Loucy (cell line): ENCODE measurements around the gene RETREG3.
A peak's percentile ranks its signal among the peaks of the same experiment; 100 is the strongest.

Experiments used
- H2AFZ ChIP-seq: fragments of 200-600 bp; sonication (generic); 2 replicates; pipeline ENCODE4 v1.6.0; 2016; ENCODE audit warnings: antibody characterized with exemption, mild to moderate bottlenecking, low read length, moderate library complexity
- H3F3A ChIP-seq: fragments of 200-600 bp; 2 replicates; pipeline ENCODE4 v1.6.0; 2016; ENCODE audit warnings: antibody characterized with exemption, low read depth, mild to moderate bottlenecking
- H3K27me3 ChIP-seq: fragments of 200-600 bp; sonication (generic); 2 replicates; pipeline ENCODE4 v1.6.1; 2014; ENCODE audit warnings: low read length, mild to moderate bottlenecking; ENCODE audit not compliant: insufficient read depth, poor library complexity, severe bottlenecking
- H3K36me3 ChIP-seq: fragments of 200-600 bp; sonication (generic); 2 replicates; pipeline ENCODE4 v1.6.1; 2016; ENCODE audit warnings: low read length; ENCODE audit not compliant: insufficient read depth
- H3K4me1 ChIP-seq: fragments of 200-600 bp; sonication (generic); 2 replicates; pipeline ENCODE4 v1.5.1; 2014; ENCODE audit warnings: low read length, mild to moderate bottlenecking; ENCODE audit not compliant: insufficient read depth, poor library complexity, severe bottlenecking
- H3K4me2 ChIP-seq: fragments of 200-600 bp; sonication (generic); 2 replicates; pipeline ENCODE4 v1.6.0; 2014; ENCODE audit warnings: antibody characterized with exemption, low read length, low read depth, mild to moderate bottlenecking; ENCODE audit not compliant: poor library complexity, severe bottlenecking
- H3K4me3 ChIP-seq: fragments of 200-600 bp; sonication (generic); 2 replicates; pipeline ENCODE4 v1.5.1; 2014; ENCODE audit warnings: low read length, mild to moderate bottlenecking, mixed read lengths; ENCODE audit not compliant: poor library complexity, severe bottlenecking
- H3K79me2 ChIP-seq: fragments of 200-600 bp; sonication (generic); 2 replicates; pipeline ENCODE4 v1.6.1; 2014; ENCODE audit warnings: low read length; ENCODE audit not compliant: insufficient read depth
- H3K9ac ChIP-seq: fragments of 200-600 bp; sonication (generic); 2 replicates; pipeline ENCODE4 v1.6.0; 2014; ENCODE audit warnings: mild to moderate bottlenecking, low read depth, low read length, moderate library complexity; ENCODE audit not compliant: poor library complexity, severe bottlenecking
- H3K9me2 ChIP-seq: fragments of 200-600 bp; sonication (generic); replicated peaks from 2 replicates; pipeline ENCODE4 v1.6.1; 2016; ENCODE audit warnings: low read depth, low read length, mixed read lengths
- H3K9me3 ChIP-seq: fragments of 200-600 bp; sonication (generic); 2 replicates; pipeline ENCODE4 v1.6.1; 2014; ENCODE audit warnings: mild to moderate bottlenecking, antibody characterized with exemption, low read length, low read depth; ENCODE audit not compliant: insufficient read depth
- H4K20me1 ChIP-seq: fragments of 200-600 bp; sonication (generic); 2 replicates; pipeline ENCODE4 v1.6.0; 2014; ENCODE audit warnings: antibody characterized with exemption, low read length, mild to moderate bottlenecking; ENCODE audit not compliant: insufficient read depth, poor library complexity, severe bottlenecking
- CTCF ChIP-seq: fragments of 200-600 bp; sonication (generic); conservative IDR thresholded peaks from 2 replicates; pipeline ENCODE4 v1.5.1; 2014; ENCODE audit warnings: mild to moderate bottlenecking, antibody characterized with exemption, low read length
- EZH2phosphoT487 ChIP-seq: fragments of 200-600 bp; IDR thresholded peaks from 2 replicates; pipeline ENCODE4 v1.6.1; 2018; ENCODE audit warnings: antibody characterized with exemption, mild to moderate bottlenecking, moderate library complexity, borderline replicate concordance

Gene RETREG3

GRCh38 chr17:42577532-42578281, 31.5 kb downstream of the RETREG3 start, which contains the start of gene PSMC3IP:
Gene PSMC3IP, minus strand, starts transcription at chr17:42577729. Its CDS starts 43 bp downstream, at chr17:42577686.
- H3F3A ChIP-seq: no peaks in the 10 kb centered on the region; the same call in 1 of the 2 replicates
- no peaks in the 10 kb centered on the region for H3K9me2 ChIP-seq
- TF ChIP-seq CTCF (peak; percentile 46), EZH2phosphoT487 (no peak)
- H3K9ac ChIP-seq: peak within 1 kb of the TSS; percentile 94
- H3K79me2 ChIP-seq: peaks cover 21% of the 10 kb centered on the region
- peak within 1 kb of the TSS; percentile 95 for H3K4me2 ChIP-seq
- H3K4me3 ChIP-seq: peak within 1 kb of the TSS; percentile 99
- peak within 1 kb of the TSS; percentile 95 for H2AFZ ChIP-seq
- H3K4me1 ChIP-seq: peaks cover 11% of the 10 kb centered on the region
- H3K36me3 ChIP-seq: peaks cover 44% of the 10 kb centered on the region; the same call in 1 of the 2 replicates
- H3K27me3 ChIP-seq: no peaks in the 10 kb centered on the region
- no peaks in the 10 kb centered on the region for H4K20me1 ChIP-seq
- no peaks in the 10 kb centered on the region for H3K9me3 ChIP-seq

- peaks cover 23% of the 10 kb centered on the region for H3K79me2 ChIP-seq
- H3K36me3 ChIP-seq: peaks cover 43% of the 10 kb centered on the region; the same call in 1 of the 2 replicates
- no peaks in the 10 kb centered on the region for H3K9me3 ChIP-seq
- no peaks in the 10 kb centered on the region for H3K9me2 ChIP-seq
- peaks cover 11% of the 10 kb centered on the region for H3K4me1 ChIP-seq
- H3F3A ChIP-seq: no peaks in the 10 kb centered on the region; the same call in 1 of the 2 replicates
- no peak for TF ChIP-seq EZH2phosphoT487
- H3K27me3 ChIP-seq: no peaks in the 10 kb centered on the region
- peak overlapping the region; percentile 94 for H3K9ac ChIP-seq
- peak overlapping the region; percentile 99 for H3K4me3 ChIP-seq
- H4K20me1 ChIP-seq: no peaks in the 10 kb centered on the region
- H3K4me2 ChIP-seq: peak overlapping the region; percentile 95
- H2AFZ ChIP-seq: peak overlapping the region; percentile 95
These were observed 32.0 kb downstream of the RETREG3 start for GRCh38 chr17:42577140-42577531.

GRCh38 chr17:42574463-42574862, 34.7 kb downstream of the RETREG3 start:
- peaks cover 42% of the 10 kb centered on the region for H3K79me2 ChIP-seq
- H2AFZ ChIP-seq: no peak overlapping the region
- no peaks in the 10 kb centered on the region for H3K9me2 ChIP-seq
- H3K4me1 ChIP-seq: peaks cover 14% of the 10 kb centered on the region
- no peak overlapping the region for H3K9ac ChIP-seq
- H3K27me3 ChIP-seq: no peaks in the 10 kb centered on the region
- H3K36me3 ChIP-seq: peaks cover 41% of the 10 kb centered on the region; the same call in 1 of the 2 replicates
- H3K4me2 ChIP-seq: no peak overlapping the region
- H3K4me3 ChIP-seq: no peak overlapping the region
- H4K20me1 ChIP-seq: peaks cover 2% of the 10 kb centered on the region
- no peaks in the 10 kb centered on the region for H3K9me3 ChIP-seq
- H3F3A ChIP-seq: no peaks in the 10 kb centered on the region; the same call in 1 of the 2 replicates
- TF ChIP-seq EZH2phosphoT487 (no peak), CTCF (no peak)
